Trophoblast cell (in vitro differentiated cells and primary cell): Measurements from ENCODE around the gene CXCL6. TPM values are rescaled to one million over a fixed set of nuclear protein-coding genes. Genes with fewer than 3 reads are reported as not detected.

Experiments used
- DNase-seq, 2 donors: peaks; one replicate each; pipeline ENCODE4 v3.0.0-alpha.2; 2016
- H2AFZ ChIP-seq: 2 replicates; pipeline ENCODE4 v1.6.1; 2013; ENCODE audit warnings: low read length, moderate library complexity, mild to moderate bottlenecking; ENCODE audit not compliant: insufficient read depth, poor library complexity
- H2AK5ac ChIP-seq: 2 replicates; pipeline ENCODE4 v1.6.1; 2013; ENCODE audit warnings: mild to moderate bottlenecking, low read length
- H2BK120ac ChIP-seq: 2 replicates; pipeline ENCODE4 v1.6.1; 2013; ENCODE audit warnings: low read length, mild to moderate bottlenecking, moderate library complexity; ENCODE audit not compliant: insufficient read depth, poor library complexity
- H2BK12ac ChIP-seq: 2 replicates; pipeline ENCODE4 v1.6.1; 2013; ENCODE audit warnings: mild to moderate bottlenecking, low read length, moderate library complexity
- H2BK5ac ChIP-seq: 2 replicates; pipeline ENCODE4 v1.6.1; 2013; ENCODE audit warnings: low read length, low read depth, moderate library complexity, mild to moderate bottlenecking; ENCODE audit not compliant: poor library complexity
- H3K14ac ChIP-seq: 2 replicates; pipeline ENCODE4 v1.6.1; 2013; ENCODE audit warnings: mild to moderate bottlenecking, low read length
- H3K18ac ChIP-seq: 2 replicates; pipeline ENCODE4 v1.6.1; 2013; ENCODE audit warnings: mild to moderate bottlenecking, low read length
- H3K23ac ChIP-seq: 2 replicates; pipeline ENCODE4 v1.6.1; 2013; ENCODE audit warnings: low read length
- H3K27ac ChIP-seq: 2 replicates; pipeline ENCODE4 v1.5.1; 2013; ENCODE audit warnings: low read depth, mild to moderate bottlenecking, inconsistent platforms, low read length, moderate library complexity
- H3K27me3 ChIP-seq: 2 replicates; pipeline ENCODE4 v1.6.1; 2013; ENCODE audit warnings: inconsistent platforms, mild to moderate bottlenecking, low read length, moderate library complexity; ENCODE audit not compliant: insufficient read depth
- H3K36me3 ChIP-seq, 2 experiments: 1 replicate in 1 of 2; 2 replicates in 1 of 2; pipeline ENCODE4 v1.6.1; 2013; ENCODE audit warnings: low read length in 2 of 2, mild to moderate bottlenecking in 2 of 2, moderate library complexity in 1 of 2; ENCODE audit not compliant: insufficient read depth in 2 of 2, control insufficient read depth in 1 of 2
- H3K4ac ChIP-seq: 2 replicates; pipeline ENCODE4 v1.6.1; 2013; ENCODE audit warnings: low read depth, mild to moderate bottlenecking, low read length, moderate library complexity
- H3K4me1 ChIP-seq, 2 experiments: 1 replicate in 1 of 2; 2 replicates in 1 of 2; pipeline ENCODE4 v1.6.1; 2013; ENCODE audit warnings: low read length in 2 of 2, mild to moderate bottlenecking in 2 of 2, moderate library complexity in 1 of 2; ENCODE audit not compliant: insufficient read depth in 2 of 2, control insufficient read depth in 1 of 2
- H3K4me2 ChIP-seq: 2 replicates; pipeline ENCODE4 v1.6.1; 2013; ENCODE audit warnings: inconsistent platforms, mild to moderate bottlenecking, low read length, moderate library complexity
- H3K4me3 ChIP-seq: 2 replicates; pipeline ENCODE4 v1.5.1; 2013; ENCODE audit warnings: mild to moderate bottlenecking, low read depth, low read length, inconsistent platforms
- H3K79me1 ChIP-seq: one replicate; pipeline ENCODE4 v1.6.1; 2013; ENCODE audit warnings: low read length
- H3K79me2 ChIP-seq: 2 replicates; pipeline ENCODE4 v1.6.1; 2013; ENCODE audit warnings: low read length, mild to moderate bottlenecking; ENCODE audit not compliant: control insufficient read depth, insufficient read depth, poor library complexity
- H3K9ac ChIP-seq: 2 replicates; pipeline ENCODE4 v1.6.1; 2013; ENCODE audit warnings: mild to moderate bottlenecking, low read length
- H3K9me3 ChIP-seq: 2 replicates; pipeline ENCODE4 v1.6.1; 2013; ENCODE audit warnings: low read depth, mild to moderate bottlenecking, control low read depth, inconsistent platforms, low read length; ENCODE audit not compliant: insufficient read depth
- H4K12ac ChIP-seq: 2 replicates; pipeline ENCODE4 v1.6.1; 2013; ENCODE audit warnings: low read depth, mild to moderate bottlenecking, low read length, moderate library complexity
- H4K8ac ChIP-seq: 2 replicates; pipeline ENCODE4 v1.6.1; 2013; ENCODE audit warnings: low read depth, mild to moderate bottlenecking, low read length, moderate library complexity
- H4K91ac ChIP-seq: one replicate; pipeline ENCODE4 v1.6.1; 2013; ENCODE audit warnings: low read depth, mild to moderate bottlenecking, low read length, moderate library complexity
- WGBS: extraction: QIAGEN DNeasy Blood & Tissue Kit; methylation state at CpG from one replicate; pipeline ENCODE4 v1.1.7; 2013; ENCODE audit warnings: missing lambda C conversion rate; ENCODE audit not compliant: insufficient read length, insufficient coverage; ENCODE audit errors: extremely low coverage; 5-methylcytosine and 5-hydroxymethylcytosine counted together
- polyA plus RNA-seq: library from polyadenylated mRNA; stranded (reverse); fragments of 200-250 nt; gene quantifications from 2 replicates; pipeline ENCODE4 v1.2.3, GENCODE V29; 2013

CXCL6 gene
- polyA plus RNA-seq: not detected in 2 replicates

- DNase-seq: no peak
- H3K36me3 ChIP-seq: no peaks in the 10 kb centered on the region
- no peak within 1 kb of the TSS for H2BK12ac ChIP-seq
- no peak within 1 kb of the TSS for H4K12ac ChIP-seq
- no peak within 1 kb of the TSS for H3K4ac ChIP-seq
- H2BK5ac ChIP-seq: no peak within 1 kb of the TSS
- H3K79me2 ChIP-seq: no peaks in the 10 kb centered on the region
- H4K91ac ChIP-seq: no peak within 1 kb of the TSS
- no peak within 1 kb of the TSS for H4K8ac ChIP-seq
- no CpG with 5 or more reads among the region's 41 CpGs for WGBS
- no peak within 1 kb of the TSS for H3K23ac ChIP-seq
- H3K4me1 ChIP-seq: peaks cover 5 to 9% of the 10 kb centered on the region in 2 experiments
- no peak within 1 kb of the TSS for H2BK120ac ChIP-seq
- H3K27ac ChIP-seq: no peak within 1 kb of the TSS
- no peak within 1 kb of the TSS for H3K18ac ChIP-seq
- peak within 1 kb of the TSS; percentile 74 for H3K4me2 ChIP-seq
- no peaks in the 10 kb centered on the region for H3K9me3 ChIP-seq
- no peaks in the 10 kb centered on the region for H3K79me1 ChIP-seq
- peak within 1 kb of the TSS; percentile 28 for H3K9ac ChIP-seq
- no peaks in the 10 kb centered on the region for H3K27me3 ChIP-seq
- H3K4me3 ChIP-seq: peak within 1 kb of the TSS; percentile 65
- no peak within 1 kb of the TSS for H2AK5ac ChIP-seq
- peak within 1 kb of the TSS; percentile 45 for H2AFZ ChIP-seq
- no peak within 1 kb of the TSS for H3K14ac ChIP-seq
Observed at GRCh38 chr4:73836373-73837279, at the start of gene CXCL6. TSS of gene CXCL6 (plus strand) at chr4:73836678. CDS start at chr4:73836751, 73 bp downstream.

GRCh38 chr4:73788411-73788810 is 48.1 kb upstream of the CXCL6 start:
- no peak overlapping the region for H2AFZ ChIP-seq
- H4K8ac ChIP-seq: no peak overlapping the region
- no peak overlapping the region for H4K12ac ChIP-seq
- H3K14ac ChIP-seq: no peak overlapping the region
- H3K23ac ChIP-seq: no peak overlapping the region
- no peak overlapping the region for H3K4ac ChIP-seq
- no peak overlapping the region for H3K9ac ChIP-seq
- H3K4me3 ChIP-seq: no peak overlapping the region
- DNase-seq: no peak
- H3K27ac ChIP-seq: no peak overlapping the region
- no peak overlapping the region for H3K4me2 ChIP-seq
- H3K9me3 ChIP-seq: no peaks in the 10 kb centered on the region
- no peak overlapping the region for H3K18ac ChIP-seq
- no peak overlapping the region for H2BK120ac ChIP-seq
- H3K79me1 ChIP-seq: no peaks in the 10 kb centered on the region
- no peaks in the 10 kb centered on the region for H3K27me3 ChIP-seq
- no peak overlapping the region for H2BK5ac ChIP-seq
- no peaks in the 10 kb centered on the region for H3K36me3 ChIP-seq
- no peak overlapping the region for H2BK12ac ChIP-seq
- H2AK5ac ChIP-seq: no peak overlapping the region
- no peaks in the 10 kb centered on the region for H3K79me2 ChIP-seq
- H3K4me1 ChIP-seq: no peaks in the 10 kb centered on the region
- no CpG with 5 or more reads among the region's 2 CpGs for WGBS
- no peak overlapping the region for H4K91ac ChIP-seq

GRCh38 chr4:73798842-73799241 is 37.6 kb upstream of the CXCL6 start:
- DNase-seq: no peak

GRCh38 chr4:73800206-73800605 is 36.3 kb upstream of the CXCL6 start:
- no peak overlapping the region for H2BK12ac ChIP-seq
- H3K4me2 ChIP-seq: no peak overlapping the region
- H3K4ac ChIP-seq: no peak overlapping the region
- H2BK5ac ChIP-seq: no peak overlapping the region
- H3K23ac ChIP-seq: no peak overlapping the region
- H3K36me3 ChIP-seq: no peaks in the 10 kb centered on the region
- no peak overlapping the region for H4K8ac ChIP-seq
- H3K9ac ChIP-seq: no peak overlapping the region
- no peak overlapping the region for H3K27ac ChIP-seq
- H3K27me3 ChIP-seq: no peaks in the 10 kb centered on the region
- no peaks in the 10 kb centered on the region for H3K79me1 ChIP-seq
- H2AFZ ChIP-seq: no peak overlapping the region
- no peak for DNase-seq
- no peak overlapping the region for H2AK5ac ChIP-seq
- no peaks in the 10 kb centered on the region for H3K4me1 ChIP-seq
- no peak overlapping the region for H4K12ac ChIP-seq
- no peak overlapping the region for H3K4me3 ChIP-seq
- no CpG with 5 or more reads among the region's 2 CpGs for WGBS
- H3K9me3 ChIP-seq: no peaks in the 10 kb centered on the region
- H3K79me2 ChIP-seq: no peaks in the 10 kb centered on the region
- no peak overlapping the region for H4K91ac ChIP-seq
- no peak overlapping the region for H3K14ac ChIP-seq
- no peak overlapping the region for H3K18ac ChIP-seq
- no peak overlapping the region for H2BK120ac ChIP-seq

More at GRCh38 chr4:73798842-73799241, 37.6 kb upstream of the CXCL6 start:
- no peak overlapping the region for H4K91ac ChIP-seq
- H3K4me2 ChIP-seq: no peak overlapping the region
- no peak overlapping the region for H2AFZ ChIP-seq
- H3K9me3 ChIP-seq: no peaks in the 10 kb centered on the region
- no peaks in the 10 kb centered on the region for H3K79me1 ChIP-seq
- no peak overlapping the region for H2BK12ac ChIP-seq
- H3K18ac ChIP-seq: no peak overlapping the region
- H3K27ac ChIP-seq: no peak overlapping the region
- no peak overlapping the region for H4K8ac ChIP-seq
- no peak overlapping the region for H3K23ac ChIP-seq
- no peak overlapping the region for H3K4ac ChIP-seq
- H2AK5ac ChIP-seq: no peak overlapping the region
- no peaks in the 10 kb centered on the region for H3K4me1 ChIP-seq
- no peak overlapping the region for H3K4me3 ChIP-seq
- no peak overlapping the region for H3K14ac ChIP-seq
- no peak overlapping the region for H3K9ac ChIP-seq
- no peak overlapping the region for H2BK120ac ChIP-seq
- no peak overlapping the region for H2BK5ac ChIP-seq
- H3K27me3 ChIP-seq: no peaks in the 10 kb centered on the region
- no peaks in the 10 kb centered on the region for H3K79me2 ChIP-seq
- H4K12ac ChIP-seq: no peak overlapping the region
- H3K36me3 ChIP-seq: no peaks in the 10 kb centered on the region
